Measurements from ENCODE around the gene SYNPO2.

- no peak for TF ChIP-seq GATA2 (IDR thresholded peaks at IDR 0.05; ENCODE audit: low read depth, low read length)
- no peak for TF ChIP-seq GATA3 (IDR thresholded peaks at IDR 0.05; ENCODE audit: low read depth, low read length)
Measured at GRCh38 chr4:119098306-119098705, 209.7 kb downstream of the SYNPO2 start.

Data from SH-SY5Y (cell line).